Activated CD4-positive, alpha-beta T cell treated with anti-CD3 and anti-CD28 coated beads, Interleukin-2, Interleukin-6, amounts not matched to agents 100 ng/mL and 50 ng/mL, durations not matched to agents 16 hours and 8 hours (primary cell): Measurements from ENCODE around the gene GSDMA.
A peak's percentile ranks its signal among the peaks of the same experiment; 100 is the strongest.

Experiments used
- DNase-seq: peaks from one replicate; pipeline ENCODE4 v3.0.0-alpha.2; 2020

Gene GSDMA

GRCh38 chr17:39962642-39963220, at the start of gene GSDMA:
Gene GSDMA (plus strand): TSS chr17:39963004. CDS start chr17:39965688, 2,684 bp downstream.
- DNase-seq: no peak

- no peak for DNase-seq
Measured at GRCh38 chr17:39913989-39914388, 48.8 kb upstream of the GSDMA start.

- peak; percentile 15 for DNase-seq
Measured at GRCh38 chr17:39915559-39915958, 47.2 kb upstream of the GSDMA start.

GRCh38 chr17:39916918-39917317, 45.9 kb upstream of the GSDMA start:
- DNase-seq: no peak

GRCh38 chr17:39919087-39919683, 43.6 kb upstream of the GSDMA start:
- DNase-seq: no peak

- peak; percentile 62 for DNase-seq
Measured at GRCh38 chr17:39920218-39921210, 42.3 kb upstream of the GSDMA start.

- DNase-seq: peak; percentile 32
Measured at GRCh38 chr17:39921323-39921722, 41.5 kb upstream of the GSDMA start.

- DNase-seq: no peak
Measured at GRCh38 chr17:39922006-39922405, 40.8 kb upstream of the GSDMA start.

- DNase-seq: no peak
Measured at GRCh38 chr17:39923230-39923629, 39.6 kb upstream of the GSDMA start.

GRCh38 chr17:39923836-39924690, 38.7 kb upstream of the GSDMA start:
- no peak for DNase-seq

- DNase-seq: no peak
Measured at GRCh38 chr17:39924691-39925055, 38.1 kb upstream of the GSDMA start.

GRCh38 chr17:39925282-39926134, 37.3 kb upstream of the GSDMA start:
- DNase-seq: no peak

GRCh38 chr17:39926135-39926587, 36.6 kb upstream of the GSDMA start:
- no peak for DNase-seq

- DNase-seq: peak; percentile 78
Measured at GRCh38 chr17:39926588-39927100, 36.2 kb upstream of the GSDMA start.

- peak; percentile 97 for DNase-seq
Measured at GRCh38 chr17:39927101-39927928, 35.5 kb upstream of the GSDMA start, which contains the start of the genes LRRC3C and ORMDL3. Gene LRRC3C (plus strand): TSS chr17:39927732. CDS start chr17:39941524, 13,792 bp downstream. Gene ORMDL3 (minus strand): TSS chr17:39927601. CDS start chr17:39924203, 3,398 bp downstream.

GRCh38 chr17:39927929-39928857, 34.6 kb upstream of the GSDMA start:
- DNase-seq: no peak

GRCh38 chr17:39928858-39929645, 33.8 kb upstream of the GSDMA start:
- DNase-seq: no peak
